GM06990 (cell line): Measurements from ENCODE around the gene PYY.

Experiments
- DNase-seq: peaks from one replicate; pipeline ENCODE4 v3.0.0-alpha.2; 2011; ENCODE audit not compliant: insufficient read length; ENCODE audit errors: extremely low read depth
- H3K27me3 ChIP-seq: replicated peaks from 2 replicates; pipeline ENCODE4 v1.6.0; 2011; ENCODE audit warnings: low read length; ENCODE audit not compliant: control insufficient read depth, insufficient read depth
- H3K36me3 ChIP-seq: 2 replicates; pipeline ENCODE4 v1.5.1; 2011; ENCODE audit warnings: low read length; ENCODE audit not compliant: control insufficient read depth, insufficient read depth
- H3K4me3 ChIP-seq: replicated peaks from 2 replicates; pipeline ENCODE4 v1.5.1; 2011; ENCODE audit warnings: low read depth, mild to moderate bottlenecking, control low read depth, low read length
- CTCF ChIP-seq: IDR thresholded peaks from 2 replicates; pipeline ENCODE4 v1.5.1; 2011; ENCODE audit warnings: low read length, control low read depth, mild to moderate bottlenecking, inconsistent platforms; ENCODE audit not compliant: insufficient read depth, poor library complexity, severe bottlenecking

PYY gene

GRCh38 chr17:43924558-43924957 is 29.2 kb downstream of the PYY start:
- no peak for TF ChIP-seq CTCF
- H3K27me3 ChIP-seq: no peaks in the 10 kb centered on the region; the same call in 1 of the 2 replicates
- DNase-seq: no peak
- H3K36me3 ChIP-seq: no peaks in the 10 kb centered on the region
- H3K4me3 ChIP-seq: no peak overlapping the region

GRCh38 chr17:43920500-43921095 is 33.1 kb downstream of the PYY start:
- no peaks in the 10 kb centered on the region for H3K27me3 ChIP-seq
- TF ChIP-seq CTCF: no peak
- DNase-seq: no peak
- no peak overlapping the region for H3K4me3 ChIP-seq
- H3K36me3 ChIP-seq: no peaks in the 10 kb centered on the region

GRCh38 chr17:43918026-43918389 is 35.7 kb downstream of the PYY start:
- Histone ChIP-seq H3K36me3 (no peaks in the 10 kb centered on the region; the same call in 1 of the 2 replicates), H3K4me3 (peak overlapping the region; percentile 59), H3K27me3 (no peaks in the 10 kb centered on the region)
- DNase-seq: no peak
- TF ChIP-seq CTCF: no peak

- Histone ChIP-seq H3K36me3 (no peaks in the 10 kb centered on the region; the same call in 1 of the 2 replicates), H3K4me3 (peak overlapping the region; percentile 59), H3K27me3 (no peaks in the 10 kb centered on the region; the same call in 1 of the 2 replicates)
- peak; percentile 78 for DNase-seq
- TF ChIP-seq CTCF: peak; percentile 76
Observed at GRCh38 chr17:43917348-43918025, 36.3 kb downstream of the PYY start.

GRCh38 chr17:43917016-43917347 is 36.8 kb downstream of the PYY start:
- no peak for DNase-seq
- TF ChIP-seq CTCF: no peak

GRCh38 chr17:43916385-43916784 is 37.4 kb downstream of the PYY start:
- TF ChIP-seq CTCF: no peak
- Histone ChIP-seq H3K36me3 (no peaks in the 10 kb centered on the region; the same call in 1 of the 2 replicates), H3K4me3 (no peak overlapping the region), H3K27me3 (no peaks in the 10 kb centered on the region; the same call in 1 of the 2 replicates)
- no peak for DNase-seq

More at GRCh38 chr17:43917016-43917347, 36.8 kb downstream of the PYY start:
- Histone ChIP-seq H3K4me3 (peak overlapping the region; percentile 59), H3K27me3 (no peaks in the 10 kb centered on the region; the same call in 1 of the 2 replicates), H3K36me3 (no peaks in the 10 kb centered on the region; the same call in 1 of the 2 replicates)
